HG03521 (cell line): Measurements from ENCODE around the gene IRAK2.
"Not testable (repeated sequence)": the region's sequence is repeated elsewhere in the genome, so short reads cannot be mapped to it uniquely, and the experiment has no call there.

ENCODE experiments used
- ATAC-seq: cut with Tn5 transposase; IDR thresholded peaks from one replicate; pipeline ENCODE4 v1.9.1; 2021; ENCODE audit warnings: mild to moderate bottlenecking, moderate library complexity; ENCODE audit not compliant: unreplicated experiment

The IRAK2 gene

DNA sequence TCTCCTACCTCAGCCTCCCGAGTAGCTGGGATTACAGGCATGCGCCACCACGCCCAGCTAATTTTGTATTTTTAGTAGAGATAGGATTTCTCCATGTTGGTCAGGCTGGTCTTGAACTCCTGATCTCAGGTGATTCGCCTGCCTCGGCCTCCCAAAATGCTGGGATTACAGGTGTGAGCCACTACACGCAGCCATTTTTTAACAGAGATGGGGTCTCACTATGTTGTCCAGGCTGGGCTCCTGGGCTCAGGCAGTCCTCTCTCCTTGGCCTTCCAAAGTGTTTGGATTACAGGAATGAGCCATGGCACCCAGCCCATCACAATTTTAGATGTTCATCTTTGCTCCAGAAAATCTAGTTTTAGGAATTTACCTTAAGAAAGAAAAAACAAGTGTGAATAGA, 6.2 kb upstream of the IRAK2 start:
- not testable (repeated sequence) for ATAC-seq

GRCh38 chr3:10160346-10160745, 4.4 kb upstream of the IRAK2 start:
- ATAC-seq = no peak

DNA sequence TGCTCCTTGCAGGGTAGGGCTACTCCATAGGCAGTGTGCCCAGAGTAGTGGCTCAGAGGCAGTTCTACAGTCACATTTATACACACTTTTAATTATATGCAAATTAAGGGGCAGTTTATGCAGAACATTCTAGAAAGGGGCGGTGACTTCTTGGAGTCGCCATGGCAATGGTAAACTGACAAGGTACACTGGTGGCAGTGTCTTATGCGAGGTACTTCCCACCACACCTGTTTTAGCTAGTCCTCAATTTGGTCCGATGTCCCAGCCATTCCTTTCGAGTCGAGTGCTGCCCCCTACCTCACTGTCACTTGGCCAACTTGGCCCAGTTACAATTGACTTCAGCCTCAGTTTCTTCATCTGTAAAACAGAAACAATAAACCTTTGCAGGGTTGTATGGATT, 3.8 kb upstream of the IRAK2 start:
- no peak for ATAC-seq

- ATAC-seq = no peak
These were observed 2.5 kb upstream of the IRAK2 start for GRCh38 chr3:10162185-10162584.

GRCh38 chr3:10164201-10164545, 546 bp upstream of the IRAK2 start:
- not testable (repeated sequence) for ATAC-seq

GRCh38 chr3:10166213-10166604, 1.5 kb downstream of the IRAK2 start:
- ATAC-seq = no peak

GRCh38 chr3:10169000-10169496, 4.3 kb downstream of the IRAK2 start:
- no peak for ATAC-seq

GRCh38 chr3:10170915-10171478, 6.3 kb downstream of the IRAK2 start:
- ATAC-seq = no peak

DNA sequence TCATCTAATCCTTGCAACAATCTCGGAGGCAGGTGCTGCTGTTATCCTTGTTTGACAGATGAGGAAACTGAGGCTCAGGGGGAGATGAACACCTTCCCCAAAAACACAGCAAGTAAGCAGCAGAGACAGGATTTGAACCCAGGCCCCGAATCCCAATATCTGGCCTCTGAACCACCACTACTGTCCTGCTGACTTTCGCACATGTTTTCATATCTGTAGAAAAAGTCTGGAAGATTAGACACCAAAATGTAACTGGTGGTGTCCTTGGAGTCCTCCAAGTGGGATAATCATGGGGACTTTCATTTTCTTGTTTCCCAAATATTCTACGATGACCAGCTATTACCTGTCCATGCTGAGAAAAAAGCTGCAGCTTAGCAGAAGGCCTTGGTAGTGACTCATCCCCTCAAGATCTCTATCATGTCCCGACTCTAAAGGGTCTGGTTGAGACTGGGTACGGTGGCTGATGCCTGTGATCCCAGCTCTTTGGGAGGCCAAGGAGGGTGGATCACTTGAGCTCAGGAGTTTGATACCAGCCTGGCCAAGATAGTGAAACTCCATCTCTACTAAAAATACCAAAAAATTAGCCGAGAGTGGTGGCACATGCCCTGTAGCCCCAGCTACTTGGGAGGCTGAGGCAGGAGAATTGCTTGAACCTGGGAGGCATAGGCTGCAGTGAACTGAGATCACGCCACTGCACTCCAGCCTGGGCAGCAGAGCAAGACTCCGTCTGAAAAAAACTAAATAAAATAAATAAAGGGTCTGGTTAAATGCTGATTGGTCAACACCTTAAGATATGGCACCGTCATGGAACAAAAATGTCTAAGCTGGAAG, 8.6 kb downstream of the IRAK2 start:
- no peak for ATAC-seq

GRCh38 chr3:10173926-10174435, 9.3 kb downstream of the IRAK2 start:
- ATAC-seq = no peak

DNA sequence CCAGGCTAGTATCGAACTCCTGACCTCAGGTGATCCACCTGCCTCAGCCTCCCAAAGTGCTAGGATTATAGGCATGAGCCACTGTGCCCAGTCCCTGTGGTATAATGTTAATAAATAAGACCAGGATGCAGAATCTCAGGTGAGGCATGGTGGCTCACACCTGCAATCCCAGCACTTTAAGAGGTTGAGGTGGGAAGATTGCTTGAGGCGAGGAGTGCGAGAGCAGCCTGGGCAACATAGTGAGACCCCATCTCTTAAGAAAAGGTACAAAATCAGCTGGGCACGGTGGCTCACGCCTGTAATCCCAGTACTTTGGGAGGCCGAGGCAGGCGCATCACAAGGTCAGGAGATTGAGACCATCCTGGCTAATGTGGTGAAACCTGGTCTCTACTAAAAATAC, 10.6 kb downstream of the IRAK2 start:
- not testable (repeated sequence) for ATAC-seq

- ATAC-seq = not testable (repeated sequence)
These were observed 11.4 kb downstream of the IRAK2 start for GRCh38 chr3:10176150-10176549.

- no peak for ATAC-seq
These were observed 13.0 kb downstream of the IRAK2 start for GRCh38 chr3:10177737-10178136.

DNA sequence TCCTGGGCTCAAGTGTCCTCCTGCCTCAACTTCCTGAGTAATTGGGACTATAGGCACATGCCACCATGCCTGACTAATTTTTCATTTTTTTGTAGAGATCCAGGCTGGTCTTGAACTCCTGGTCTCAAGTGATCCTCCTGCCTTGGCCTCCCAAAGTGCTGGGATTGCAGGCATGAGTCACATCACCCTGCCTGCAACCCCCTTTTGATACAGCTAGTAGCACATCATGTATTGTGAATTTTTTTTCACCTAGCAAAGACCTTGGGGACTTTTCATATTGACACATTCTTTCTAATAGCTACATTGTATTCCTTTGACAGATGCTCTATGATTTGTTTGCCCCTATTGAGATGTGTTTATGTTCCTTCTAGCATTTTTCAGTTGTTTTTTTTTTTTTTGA, 14.2 kb downstream of the IRAK2 start:
- no peak for ATAC-seq

DNA sequence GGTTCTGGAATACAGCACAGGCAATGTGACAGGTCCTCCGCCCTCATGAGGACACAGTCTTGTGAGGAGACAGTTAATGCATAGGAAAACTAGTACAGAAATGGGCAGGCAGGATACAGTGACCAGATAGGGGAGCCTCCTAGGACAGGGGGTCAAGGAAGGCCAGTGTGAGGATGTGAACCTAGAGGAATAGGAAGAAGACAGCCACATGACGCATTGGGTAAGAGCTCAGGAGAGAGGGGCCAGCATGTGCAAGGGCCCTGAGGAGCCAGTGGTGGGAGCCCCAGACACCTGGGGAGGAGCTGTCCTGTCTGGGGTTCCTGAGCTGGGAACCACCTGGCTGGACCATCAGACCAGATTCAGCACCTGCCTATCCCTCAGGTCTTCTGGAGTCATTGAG, 15.6 kb downstream of the IRAK2 start:
- no peak for ATAC-seq

DNA sequence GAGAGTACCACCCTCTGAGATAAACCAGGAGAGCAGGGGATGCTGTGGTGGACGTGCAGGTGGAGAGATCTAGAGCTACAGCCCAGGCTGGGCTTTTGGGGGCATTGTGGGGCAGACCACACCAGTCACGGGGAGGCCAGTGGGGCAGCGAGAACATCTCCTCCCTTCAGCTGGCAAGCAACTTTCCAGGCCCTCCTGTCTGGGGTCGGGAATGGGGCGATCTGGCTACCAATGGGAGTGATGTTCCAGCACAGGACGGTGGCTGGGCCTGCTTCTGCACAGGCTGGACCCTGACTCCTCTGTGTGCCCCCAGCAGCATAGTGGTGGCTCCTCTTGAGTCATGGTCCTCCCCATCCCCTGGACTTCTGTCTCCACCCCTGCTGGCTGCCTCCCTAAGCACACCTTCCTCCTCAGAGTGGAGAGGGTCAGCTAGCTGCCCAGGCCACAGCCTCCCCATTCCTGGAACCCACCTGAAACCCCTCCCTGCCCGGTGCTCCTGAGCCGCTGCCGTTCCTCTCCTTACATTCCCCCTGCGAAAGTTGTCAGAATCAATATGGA, 16.1 kb downstream of the IRAK2 start:
- ATAC-seq = no peak

GRCh38 chr3:10182950-10183349, 18.2 kb downstream of the IRAK2 start:
- no peak for ATAC-seq

DNA sequence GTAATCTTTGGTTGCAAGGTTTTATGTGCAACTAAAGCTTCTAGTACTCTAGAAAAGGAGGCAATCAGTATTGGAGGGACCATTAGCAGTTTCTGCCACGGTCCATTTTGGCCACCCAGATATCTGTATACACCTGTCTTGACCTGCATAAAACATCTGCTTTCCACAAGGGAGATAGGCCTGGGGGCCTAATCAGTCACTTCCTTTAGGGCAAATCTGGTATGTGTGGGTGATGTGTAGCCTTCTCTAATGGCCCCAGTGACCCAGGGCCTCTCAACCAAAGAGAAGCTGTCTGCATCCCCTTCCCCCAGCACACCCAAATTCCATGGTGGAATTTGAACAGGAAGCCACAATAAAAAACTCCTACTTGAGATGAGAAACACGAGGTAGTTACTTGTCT, 19.5 kb downstream of the IRAK2 start:
- ATAC-seq = no peak

- no peak for ATAC-seq
These were observed 21.4 kb downstream of the IRAK2 start for GRCh38 chr3:10185804-10186762.

- no peak for ATAC-seq
These were observed 22.7 kb downstream of the IRAK2 start for GRCh38 chr3:10187290-10187876.

DNA sequence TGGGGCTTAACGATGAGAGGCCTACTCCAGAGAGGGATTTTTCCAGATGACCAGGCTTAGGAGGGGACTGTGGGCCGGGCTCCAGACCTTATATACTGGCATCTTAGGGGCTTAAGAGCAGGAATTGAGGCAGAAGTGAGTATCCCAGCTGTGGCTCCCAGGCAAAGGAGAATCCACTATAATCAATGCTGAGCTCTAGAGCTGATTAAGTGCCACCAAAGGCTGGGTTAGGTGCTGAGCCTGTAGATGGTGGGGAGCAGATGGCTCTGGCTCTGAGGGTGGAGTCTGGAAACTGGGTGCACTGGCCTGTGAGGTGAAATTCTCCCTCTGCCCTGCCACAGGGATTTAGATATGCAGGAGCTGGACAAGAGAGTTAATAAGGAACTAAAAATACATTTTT, 23.2 kb downstream of the IRAK2 start:
- ATAC-seq = no peak
